K562 (cell line): ENCODE measurements around the gene SF3B3. TPM values are rescaled to one million over a fixed set of nuclear protein-coding genes. Genes with fewer than 3 reads are reported as not detected.

Source experiments
- ARID4B ChIP-seq: sonication (generic); formaldehyde crosslinking; IDR thresholded peaks from 2 replicates; pipeline ENCODE4 v1.8.0; 2022; ENCODE audit warnings: mild to moderate bottlenecking, missing genetic modification reagents
- ARNT ChIP-seq, 2 experiments: fragments of 450-650 bp; IDR thresholded peaks; 2 replicates each; pipeline ENCODE4 v1.6.1; 2016; ENCODE audit warnings: mild to moderate bottlenecking in 1 of 2
- C11orf30 ChIP-seq: fragments of 450-650 bp; IDR thresholded peaks from 2 replicates; pipeline ENCODE4 v1.6.1; 2016; ENCODE audit warnings: low read depth, mild to moderate bottlenecking
- CCNT2 ChIP-seq: IDR thresholded peaks from 2 replicates; pipeline ENCODE4 v1.6.1; 2011; ENCODE audit warnings: borderline replicate concordance, low read depth, mild to moderate bottlenecking, moderate library complexity, mixed read lengths, low read length; ENCODE audit not compliant: insufficient read length; ENCODE audit errors: extremely low read depth
- EGR1 ChIP-seq: fragments of 450-650 bp; conservative IDR thresholded peaks from 2 replicates; pipeline ENCODE4 v1.6.1; 2017; ENCODE audit warnings: mild to moderate bottlenecking
- ELF1 ChIP-seq: fragments of 200-800 bp; sonication (Bioruptor generic); IDR thresholded peaks from 2 replicates; pipeline ENCODE4 v1.6.1; 2016; ENCODE audit warnings: missing genetic modification characterization, missing compliant biosample characterization
- ESRRA ChIP-seq: fragments of 450-650 bp; IDR thresholded peaks from 2 replicates; pipeline ENCODE4 v1.6.1; 2014; ENCODE audit warnings: low read depth, mild to moderate bottlenecking, moderate library complexity, borderline replicate concordance
- GABPA ChIP-seq: fragments of 200-800 bp; sonication (Bioruptor generic); conservative IDR thresholded peaks from 2 replicates; pipeline ENCODE4 v1.6.1; 2016; ENCODE audit warnings: low read depth, missing genetic modification characterization, missing compliant biosample characterization
- GTF2E2 ChIP-seq: fragments of 200-800 bp; sonication (Bioruptor generic); IDR thresholded peaks from 2 replicates; pipeline ENCODE4 v1.6.1; 2016; ENCODE audit warnings: missing genetic modification characterization, missing compliant biosample characterization
- KDM2B ChIP-seq: fragments of 250-450 bp; sonication (Bioruptor Pico); IDR thresholded peaks from 2 replicates; pipeline ENCODE4 v1.8.0; 2021; ENCODE audit warnings: mild to moderate bottlenecking, moderate library complexity
- PHF20 ChIP-seq: fragments of 450-650 bp; IDR thresholded peaks from 2 replicates; pipeline ENCODE4 v1.6.1; 2018; ENCODE audit not compliant: partially characterized antibody
- POLR2AphosphoS5 ChIP-seq: IDR thresholded peaks from 2 replicates; pipeline ENCODE4 v1.6.1; 2011; ENCODE audit warnings: mild to moderate bottlenecking, low read depth, low read length, moderate library complexity; ENCODE audit not compliant: control insufficient read depth, insufficient read depth
- SIN3B ChIP-seq: fragments of 450-650 bp; IDR thresholded peaks from 2 replicates; pipeline ENCODE4 v1.6.1; 2017; ENCODE audit warnings: low read depth, mild to moderate bottlenecking, moderate library complexity
- SP1 ChIP-seq: sonication (generic); formaldehyde crosslinking; IDR thresholded peaks from 2 replicates; pipeline ENCODE4 v1.8.1; 2022; ENCODE audit warnings: mild to moderate bottlenecking, missing genetic modification reagents
- SUPT5H ChIP-seq: fragments of 450-650 bp; IDR thresholded peaks from 2 replicates; pipeline ENCODE4 v1.6.1; 2016
- UBTF ChIP-seq, 2 experiments: IDR thresholded peaks; 2 replicates each; pipeline ENCODE4 v1.6.1; 2012; ENCODE audit warnings: improper control_type of control experiment in 2 of 2, low read depth in 2 of 2, low read length in 2 of 2, borderline replicate concordance in 1 of 2
- ZNF507 ChIP-seq: conservative IDR thresholded peaks from 2 replicates; pipeline ENCODE4 v1.6.1; 2017; ENCODE audit warnings: missing genetic modification characterization, missing compliant biosample characterization
- ZNF668 ChIP-seq: fragments of 250-450 bp; sonication (Bioruptor Pico); IDR thresholded peaks from 2 replicates; pipeline ENCODE4 v1.8.0; 2022; ENCODE audit warnings: mild to moderate bottlenecking, inconsistent platforms
- polyA plus RNA-seq, 8 experiments: library from polyadenylated mRNA; depleted of rRNA in 4 of 8; stranded (reverse) in 5 of 8; unstranded in 3 of 8; fragments of >200 nt; fragmentation: Nextera tagmentation in 2 of 8; fragmentation: Illumina TruSeq in 1 of 8; extraction: Ambion mirVana in 2 of 8; extraction: Trizol in 1 of 8; gene quantifications; 2 replicates each; pipeline versions ENCODE4 v1.2.1 to v1.2.3, GENCODE V29; 2011 to 2014; ENCODE audit warnings: inconsistent platforms in 1 of 8, missing spikeins in 1 of 8
- total RNA-seq, 7 experiments: library from RNA; depleted of rRNA in 6 of 7; stranded (reverse); fragments of >200 nt in 6 of 7; fragmentation: Illumina TruSeq in 2 of 7; extraction: Trizol in 2 of 7; gene quantifications; 2 replicates each; pipeline versions ENCODE4 v1.2.1 to v1.2.3, GENCODE V29; 2011 to 2021; ENCODE audit warnings: low replicate concordance in 1 of 7

SF3B3 gene
- total and polyA plus RNA-seq, 9 of the 15 experiments (the other 6 are each of a cell fraction or from before 2014, with no cell fraction given): 98.9 to 546 (median 221) TPM

GRCh38 chr16:70523076-70523742 lies 407 bp upstream of the SF3B3 start, which contains the start of gene COG4 (continued):
- TF ChIP-seq UBTF (IDR thresholded peaks at IDR 0.05; ENCODE audit: borderline replicate concordance in 1 of 2, low read depth in 2 of 2, low read length in 2 of 2) (0 out of 4 replicates have a peak, but pooled peaks of 1 of the 2 experiments have one; percentile 16), KDM2B (no peak), POLR2AphosphoS5 (peak; percentile 49; the same call in 1 of the 2 replicates), ARNT (IDR thresholded peaks at IDR 0.05) (peak; percentile 31 to 65; a peak in 2 of 4 replicates), ESRRA (no peak), EGR1 (peak; percentile 67), SP1 (CRISPR knock-in tag) (0 out of 2 replicates have a peak, but pooled peaks have one; percentile 62), ZNF668 (CRISPR knock-in tag) (no peak), GTF2E2 (tag) (peak; percentile 99; the same call in 1 of the 2 replicates), ZNF507 (tag) (no peak), GABPA (tag) (peak; percentile 95), CCNT2 (no peak), ARID4B (CRISPR knock-in tag) (peak; percentile 38; the same call in 1 of the 2 replicates), SIN3B (peak; percentile 98), C11orf30 (peak; percentile 96), PHF20 (peak; percentile 89), SUPT5H (peak; percentile 84), ELF1 (tag) (peak; percentile 94)
